CD14-positive monocyte (primary cell): ENCODE results near the gene AMN1. TPM values are rescaled to one million over a fixed set of nuclear protein-coding genes. Genes with fewer than 3 reads are reported as not detected.
"Not testable (repeated sequence)": the region's sequence is repeated elsewhere in the genome, so short reads cannot be mapped to it uniquely, and the experiment has no call there.

Experiments
- DNase-seq, 3 donors: peaks; one replicate each; pipeline ENCODE4 v3.0.0-alpha.2; 2011 to 2022
- H2AFZ ChIP-seq: 2 replicates; pipeline ENCODE4 v1.6.0; 2012; ENCODE audit warnings: mild to moderate bottlenecking, low read depth, low read length, inconsistent platforms; ENCODE audit not compliant: insufficient read depth, poor library complexity, severe bottlenecking
- H3K27ac ChIP-seq, 2 donors: 1 replicate in 1 of 2; 2 replicates in 1 of 2; pipeline ENCODE4 v1.5.1; 2012 to 2013; ENCODE audit warnings: low read length in 2 of 2, control low read depth in 1 of 2, inconsistent platforms in 1 of 2, low read depth in 1 of 2, mild to moderate bottlenecking in 1 of 2
- H3K27me3 ChIP-seq, 2 donors: one replicate each; pipeline versions ENCODE4 v1.6.0 to v1.6.1; 2011 to 2013; ENCODE audit warnings: low read length in 2 of 2; ENCODE audit not compliant: control insufficient read depth in 2 of 2, insufficient read depth in 2 of 2
- H3K36me3 ChIP-seq, 2 donors: replicated peaks in 1 of 2; 1 replicate in 1 of 2; 2 replicates in 1 of 2; pipeline versions ENCODE4 v1.5.1 to v1.6.1; 2012 to 2013; ENCODE audit warnings: low read length in 2 of 2, control low read depth in 1 of 2, inconsistent platforms in 1 of 2, mild to moderate bottlenecking in 1 of 2; ENCODE audit not compliant: insufficient read depth in 2 of 2, control insufficient read depth in 1 of 2
- H3K4me1 ChIP-seq, 2 donors: 1 replicate in 1 of 2; 2 replicates in 1 of 2; pipeline versions ENCODE4 v1.5.1 to v1.6.1; 2012 to 2013; ENCODE audit warnings: low read length in 2 of 2, control low read depth in 1 of 2, inconsistent platforms in 1 of 2, mild to moderate bottlenecking in 1 of 2, moderate library complexity in 1 of 2; ENCODE audit not compliant: insufficient read depth in 2 of 2, control insufficient read depth in 1 of 2
- H3K4me2 ChIP-seq: replicated peaks from 2 replicates; pipeline ENCODE3; 2012; ENCODE audit warnings: low read length, moderate library complexity, mild to moderate bottlenecking; ENCODE audit not compliant: poor library complexity, severe bottlenecking; ENCODE audit errors: extremely low read depth
- H3K4me3 ChIP-seq, 3 experiments: fragments of 200-600 bp in 1 of 3; sonication (generic) in 1 of 3; replicated peaks in 1 of 3; 1 replicate in 2 of 3; 2 replicates in 1 of 3; pipeline ENCODE4 v1.5.1; 2011 to 2013; ENCODE audit warnings: low read length in 3 of 3, mild to moderate bottlenecking in 3 of 3, control low read depth in 2 of 3, low read depth in 2 of 3, inconsistent platforms in 1 of 3, moderate library complexity in 1 of 3
- H3K79me2 ChIP-seq: 2 replicates; pipeline ENCODE4 v1.6.0; 2012; ENCODE audit warnings: mild to moderate bottlenecking, control low read depth, inconsistent platforms, low read length, moderate library complexity; ENCODE audit not compliant: insufficient read depth
- H3K9ac ChIP-seq: 2 replicates; pipeline ENCODE4 v1.6.0; 2017; ENCODE audit warnings: low read length, mild to moderate bottlenecking; ENCODE audit not compliant: insufficient read depth, poor library complexity, severe bottlenecking
- H3K9me3 ChIP-seq, 2 donors: replicated peaks in 1 of 2; 1 replicate in 1 of 2; 2 replicates in 1 of 2; pipeline versions ENCODE4 v1.5.1 to v1.6.1; 2012 to 2013; ENCODE audit warnings: low read length in 2 of 2, control low read depth in 1 of 2; ENCODE audit not compliant: control insufficient read depth in 1 of 2, insufficient read depth in 1 of 2
- H4K20me1 ChIP-seq: 2 replicates; pipeline ENCODE4 v1.6.0; 2012; ENCODE audit warnings: mild to moderate bottlenecking, low read length, control low read depth, moderate library complexity; ENCODE audit not compliant: insufficient read depth
- H3K27ac Mint-ChIP-seq, 7 donors: one replicate each; pipeline ENCODE4 v1.8.0; 2020; ENCODE audit warnings: mild to moderate bottlenecking in 7 of 7, mixed read lengths in 7 of 7, moderate library complexity in 6 of 7, inconsistent platforms in 2 of 7
- H3K27me3 Mint-ChIP-seq, 3 donors: one replicate each; pipeline ENCODE4 v1.8.0; 2021 to 2022; ENCODE audit warnings: low read depth in 3 of 3, mild to moderate bottlenecking in 3 of 3, mixed read lengths in 3 of 3, moderate library complexity in 3 of 3, inconsistent platforms in 1 of 3
- H3K36me3 Mint-ChIP-seq, 2 donors: one replicate each; pipeline ENCODE4 v1.8.0; 2020; ENCODE audit warnings: mixed read lengths in 2 of 2, inconsistent platforms in 1 of 2, mild to moderate bottlenecking in 1 of 2
- H3K4me1 Mint-ChIP-seq: one replicate; pipeline ENCODE4 v1.8.0; 2020; ENCODE audit warnings: mild to moderate bottlenecking, mixed read lengths
- H3K4me3 Mint-ChIP-seq, 2 donors: one replicate each; pipeline ENCODE4 v1.8.0; 2020; ENCODE audit warnings: mild to moderate bottlenecking in 2 of 2, mixed read lengths in 2 of 2, moderate library complexity in 1 of 2
- H3K9me3 Mint-ChIP-seq, 7 donors: one replicate each; pipeline ENCODE4 v1.8.0; 2020 to 2022; ENCODE audit warnings: mixed read lengths in 7 of 7, mild to moderate bottlenecking in 6 of 7, moderate library complexity in 6 of 7, inconsistent platforms in 2 of 7
- WGBS: methylation state at CpG from one replicate; pipeline ENCODE4 v1.1.5; 2013; ENCODE audit warnings: missing lambda C conversion rate; ENCODE audit not compliant: insufficient coverage; 5-methylcytosine and 5-hydroxymethylcytosine counted together
- intact Hi-C, 2 donors: fragments of 100-400 bp; cut with micrococcal nuclease; formaldehyde crosslinking; loops; one replicate each; pipeline versions ENCODE4 v1.15.0 to v1.15.1; 2023
- polyA plus RNA-seq, 3 donors: library from polyadenylated mRNA; depleted of rRNA in 1 of 3; unstranded in 2 of 3; stranded (reverse) in 1 of 3; fragments of 300-500 nt in 2 of 3; fragments of >200 nt in 1 of 3; fragmentation: Illumina TruSeq in 2 of 3; gene quantifications; 1 replicate in 2 of 3; 2 replicates in 1 of 3; pipeline ENCODE4 v1.2.3, GENCODE V29; 2012 to 2021
- TF ChIP-seq, protein P1 (sequence below): fragments of 200-600 bp; IDR thresholded peaks from one replicate; pipeline ENCODE4 v1.8.0; 2022; ENCODE audit warnings: antibody characterized with exemption, mild to moderate bottlenecking

AMN1 gene
- polyA plus RNA-seq, 3 donors: 6.0 to 7.8 (median 7.4) TPM

DNA sequence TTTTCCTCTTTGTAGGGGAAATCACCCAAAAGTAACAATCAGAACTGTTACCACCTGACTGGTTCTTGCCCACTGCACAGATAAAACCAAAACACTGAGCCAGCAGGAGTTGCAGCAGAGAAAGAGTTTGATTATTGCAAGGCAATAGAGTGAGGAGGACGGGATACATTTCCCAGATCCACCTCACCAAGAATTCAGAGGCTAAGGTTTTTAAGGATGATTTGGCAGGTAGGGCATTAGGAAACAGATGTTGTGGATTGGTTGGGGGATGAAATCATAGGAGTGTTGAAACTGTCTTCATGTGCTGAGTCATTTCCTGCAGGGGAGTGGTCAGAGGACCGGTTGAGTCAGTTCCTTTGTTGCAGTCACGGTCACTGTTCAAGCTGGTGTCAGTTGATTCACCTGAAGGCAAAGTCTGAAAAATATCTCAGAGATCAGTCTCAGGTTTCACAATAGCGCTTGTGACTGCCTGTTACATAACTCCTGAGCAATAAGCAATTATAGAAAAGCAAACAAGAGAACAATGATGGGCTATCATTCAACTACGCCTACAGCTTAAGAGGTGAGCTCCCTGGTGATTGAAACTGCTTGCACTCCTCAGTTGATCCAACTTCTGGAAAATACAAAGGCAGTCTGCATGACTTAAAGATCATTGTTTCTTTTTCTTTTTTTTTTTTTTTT lies 20.3 kb upstream of the AMN1 start:
- peaks cover 0 to 8% of the 10 kb centered on the region in 2 donors for H3K36me3 Mint-ChIP-seq
- DNase-seq: peak; percentile 98 to 100 (median 100)
- H3K4me2 ChIP-seq: peak overlapping the region; percentile 26
- peaks cover 73% of the 10 kb centered on the region for H3K4me1 Mint-ChIP-seq
- H3K9ac ChIP-seq: peak overlapping the region; percentile 65
- peaks cover 0 to 2% (median 0%) of the 10 kb centered on the region in 3 donors for H3K27me3 Mint-ChIP-seq
- no peak overlapping the region for H2AFZ ChIP-seq
- H3K27ac ChIP-seq: peak overlapping the region; percentile 93 to 96
- H4K20me1 ChIP-seq: no peaks in the 10 kb centered on the region
- H3K79me2 ChIP-seq: no peaks in the 10 kb centered on the region
- H3K4me3 Mint-ChIP-seq: no peak overlapping the region
- H3K36me3 ChIP-seq: no peaks in the 10 kb centered on the region
- peak overlapping the region; percentile 97 to 99 (median 99) for H3K27ac Mint-ChIP-seq
- intact Hi-C loops: loop anchor here (5.0 to 10.0 kb wide), 3 partner anchors 83 to 736 kb away; no protein-coding TSS in a partner anchor
- H3K4me1 ChIP-seq: peaks cover 72 to 84% of the 10 kb centered on the region in 2 donors
- H3K4me3 ChIP-seq: peak overlapping the region in 1 of 3 experiments; percentile 31
- 0% methylated on average over 3 of the region's 5 CpGs for WGBS
- H3K27me3 ChIP-seq: no peaks in the 10 kb centered on the region
- H3K9me3 Mint-ChIP-seq: peaks cover 0 to 10% (median 4%) of the 10 kb centered on the region in 7 donors
- TF ChIP-seq, protein P1, sequence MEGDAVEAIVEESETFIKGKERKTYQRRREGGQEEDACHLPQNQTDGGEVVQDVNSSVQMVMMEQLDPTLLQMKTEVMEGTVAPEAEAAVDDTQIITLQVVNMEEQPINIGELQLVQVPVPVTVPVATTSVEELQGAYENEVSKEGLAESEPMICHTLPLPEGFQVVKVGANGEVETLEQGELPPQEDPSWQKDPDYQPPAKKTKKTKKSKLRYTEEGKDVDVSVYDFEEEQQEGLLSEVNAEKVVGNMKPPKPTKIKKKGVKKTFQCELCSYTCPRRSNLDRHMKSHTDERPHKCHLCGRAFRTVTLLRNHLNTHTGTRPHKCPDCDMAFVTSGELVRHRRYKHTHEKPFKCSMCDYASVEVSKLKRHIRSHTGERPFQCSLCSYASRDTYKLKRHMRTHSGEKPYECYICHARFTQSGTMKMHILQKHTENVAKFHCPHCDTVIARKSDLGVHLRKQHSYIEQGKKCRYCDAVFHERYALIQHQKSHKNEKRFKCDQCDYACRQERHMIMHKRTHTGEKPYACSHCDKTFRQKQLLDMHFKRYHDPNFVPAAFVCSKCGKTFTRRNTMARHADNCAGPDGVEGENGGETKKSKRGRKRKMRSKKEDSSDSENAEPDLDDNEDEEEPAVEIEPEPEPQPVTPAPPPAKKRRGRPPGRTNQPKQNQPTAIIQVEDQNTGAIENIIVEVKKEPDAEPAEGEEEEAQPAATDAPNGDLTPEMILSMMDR: no peak
- H3K9me3 ChIP-seq: no peaks in the 10 kb centered on the region

DNA sequence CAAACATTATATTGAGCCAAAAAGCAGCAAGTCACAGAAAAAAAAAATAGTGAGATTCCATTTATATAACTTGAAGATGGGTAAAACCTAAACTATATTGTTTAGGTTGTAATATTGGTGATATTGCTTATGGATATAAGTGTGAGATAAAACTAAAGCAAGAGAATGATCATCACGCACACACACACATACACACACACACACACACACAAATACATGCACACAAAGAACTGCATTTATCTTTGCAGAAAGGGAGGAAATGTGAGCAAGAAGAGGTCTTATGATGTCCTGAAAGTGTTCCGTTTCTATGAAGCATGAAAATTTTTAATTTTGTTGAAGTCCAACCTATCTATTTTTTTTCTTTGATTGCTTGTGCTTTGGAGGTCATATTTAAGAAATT lies 16.4 kb upstream of the AMN1 start:
- TF ChIP-seq, protein P1: no peak
- peaks cover 0 to 5% of the 10 kb centered on the region in 2 donors for H3K36me3 Mint-ChIP-seq
- intact Hi-C loops: loop anchor here (2.0 to 10.0 kb wide), 4 partner anchors 14 to 740 kb away; no protein-coding TSS in a partner anchor
- Histone ChIP-seq H3K9me3 (no peaks in the 10 kb centered on the region), H3K27me3 (no peaks in the 10 kb centered on the region), H3K4me1 (peaks cover 73 to 94% of the 10 kb centered on the region in 2 donors), H3K9ac (no peak overlapping the region), H4K20me1 (no peaks in the 10 kb centered on the region), H3K4me2 (no peak overlapping the region), H3K79me2 (no peaks in the 10 kb centered on the region), H3K4me3 (no peak overlapping the region), H2AFZ (no peak overlapping the region), H3K36me3 (no peaks in the 10 kb centered on the region), H3K27ac (peak overlapping the region in 1 of 2 donors; percentile 93)
- H3K9me3 Mint-ChIP-seq: peaks cover 0 to 7% (median 1%) of the 10 kb centered on the region in 7 donors
- H3K4me1 Mint-ChIP-seq: peaks cover 83% of the 10 kb centered on the region
- peaks cover 0 to 2% (median 0%) of the 10 kb centered on the region in 3 donors for H3K27me3 Mint-ChIP-seq
- no CpG with 5 or more reads among the region's 2 CpGs for WGBS
- H3K27ac Mint-ChIP-seq: peak overlapping the region in 6 of 7 donors; percentile 77 to 99 (median 88)
- DNase-seq: no peak
- H3K4me3 Mint-ChIP-seq: no peak overlapping the region

DNA sequence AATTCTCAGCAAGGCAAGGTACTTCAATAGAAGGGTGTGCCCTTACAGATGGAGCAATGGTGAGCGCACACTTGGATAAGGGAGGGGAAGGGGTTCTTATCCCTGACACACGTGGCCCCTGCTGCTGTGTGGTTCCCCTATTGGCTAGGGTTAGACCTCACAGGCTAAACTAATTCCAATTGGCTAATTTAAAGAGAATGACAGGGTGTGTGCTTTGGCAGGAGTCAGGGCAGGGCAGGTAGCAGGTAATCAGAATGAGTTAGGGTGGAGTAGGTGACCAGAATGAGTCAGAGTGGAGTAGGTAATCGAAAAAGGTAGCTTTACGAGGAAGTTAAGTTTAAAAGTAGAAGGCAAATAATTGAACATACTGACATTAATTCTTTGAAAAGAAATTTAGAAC lies 15.5 kb upstream of the AMN1 start:
- not testable (repeated sequence) for H3K4me3 ChIP-seq, H3K36me3 ChIP-seq, H3K36me3 Mint-ChIP-seq, H3K9me3 Mint-ChIP-seq, H3K27me3 Mint-ChIP-seq, H3K4me2 ChIP-seq, H2AFZ ChIP-seq, H3K79me2 ChIP-seq, DNase-seq, H3K4me3 Mint-ChIP-seq, H4K20me1 ChIP-seq, H3K9ac ChIP-seq, H3K9me3 ChIP-seq, H3K27me3 ChIP-seq
- 93% methylated on average over 2 of the region's 4 CpGs for WGBS
- Mint-ChIP-seq H3K4me1 (peaks cover 78% of the 10 kb centered on the region), H3K27ac (peak overlapping the region in 5 of 7 donors; percentile 42 to 80 (median 57))
- peaks cover 65 to 86% of the 10 kb centered on the region in 2 donors for H3K4me1 ChIP-seq
- peak overlapping the region in 1 of 2 donors; percentile 3 for H3K27ac ChIP-seq
- intact Hi-C loops: loop anchor here (2.0 to 10.0 kb wide), 3 partner anchors 14 to 740 kb away; no protein-coding TSS in a partner anchor
